GM18909 (cell line): ENCODE data around the gene PIGH.
A peak's percentile ranks its signal among the peaks of the same experiment; 100 is the strongest.
"Not testable (repeated sequence)": the region's sequence is repeated elsewhere in the genome, so short reads cannot be mapped to it uniquely, and the experiment has no call there.

Experiments
- ATAC-seq: cut with Tn5 transposase; IDR thresholded peaks from one replicate; pipeline ENCODE4 v1.9.1; 2021; ENCODE audit warnings: mild to moderate bottlenecking; ENCODE audit not compliant: unreplicated experiment, poor library complexity

PIGH gene, protein sequence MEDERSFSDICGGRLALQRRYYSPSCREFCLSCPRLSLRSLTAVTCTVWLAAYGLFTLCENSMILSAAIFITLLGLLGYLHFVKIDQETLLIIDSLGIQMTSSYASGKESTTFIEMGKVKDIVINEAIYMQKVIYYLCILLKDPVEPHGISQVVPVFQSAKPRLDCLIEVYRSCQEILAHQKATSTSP

DNA sequence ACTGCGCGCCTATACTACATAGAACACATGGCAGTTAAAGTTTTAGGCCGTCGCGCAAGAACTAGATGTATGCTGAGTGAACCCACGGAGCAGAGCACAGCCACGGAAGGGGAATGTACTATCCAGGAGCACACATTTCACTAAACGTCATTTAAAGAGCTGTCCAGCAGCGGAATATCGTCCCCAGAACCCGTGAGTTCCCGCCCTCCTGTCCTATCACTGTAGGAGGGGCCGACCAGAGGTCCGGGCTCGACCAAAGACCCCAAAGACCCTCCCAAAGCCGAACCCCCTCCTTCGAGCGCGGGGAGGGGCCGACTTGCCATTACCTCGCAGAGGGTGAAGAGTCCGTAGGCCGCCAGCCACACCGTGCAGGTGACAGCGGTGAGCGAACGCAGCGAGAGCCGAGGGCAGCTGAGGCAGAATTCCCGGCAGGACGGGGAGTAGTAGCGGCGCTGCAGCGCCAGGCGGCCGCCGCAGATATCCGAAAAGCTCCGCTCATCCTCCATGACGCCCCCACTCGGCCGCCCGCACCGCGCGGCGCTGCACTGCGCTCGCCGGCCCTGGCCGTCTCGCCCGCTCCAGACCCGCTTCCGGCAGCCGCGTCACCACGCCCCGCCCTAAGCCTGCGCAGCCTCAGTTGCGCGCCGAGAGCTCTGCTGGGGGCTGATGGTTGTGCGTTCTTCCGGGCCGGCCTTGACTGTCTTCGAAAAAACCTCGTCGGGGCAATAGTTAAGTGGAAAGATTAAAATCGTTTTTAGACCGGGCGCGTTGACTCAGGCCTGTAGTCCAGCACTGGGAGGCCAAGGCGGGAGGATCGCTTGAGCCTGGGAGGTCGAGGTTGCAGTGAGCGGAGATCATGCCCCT is at the start of gene PIGH:
PIGH (minus strand) TSS at position 571 of the 864 bp plus-strand sequence; CDS start at position 506, 65 bp downstream.
- peak; percentile 93 for ATAC-seq

DNA sequence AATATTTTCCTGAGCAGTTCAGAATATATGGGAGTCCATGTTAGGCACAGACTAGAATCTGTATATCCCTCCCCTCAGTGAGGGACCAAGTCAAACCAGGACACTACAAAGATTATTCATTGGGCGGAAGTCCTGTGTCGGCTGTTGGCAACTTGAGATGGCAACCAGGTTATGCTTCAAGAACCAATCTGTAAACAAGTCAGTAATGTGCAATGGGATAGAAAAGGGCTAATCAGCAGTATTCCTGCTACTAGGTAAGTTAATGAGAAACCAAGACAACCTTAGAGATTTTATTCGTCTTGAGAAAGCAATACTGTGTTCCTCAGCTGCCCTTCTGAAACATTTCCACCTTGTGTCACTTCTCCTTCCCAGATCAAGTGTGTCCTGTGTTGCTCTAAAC is 46.1 kb upstream of the PIGH start:
- ATAC-seq, result no peak

DNA sequence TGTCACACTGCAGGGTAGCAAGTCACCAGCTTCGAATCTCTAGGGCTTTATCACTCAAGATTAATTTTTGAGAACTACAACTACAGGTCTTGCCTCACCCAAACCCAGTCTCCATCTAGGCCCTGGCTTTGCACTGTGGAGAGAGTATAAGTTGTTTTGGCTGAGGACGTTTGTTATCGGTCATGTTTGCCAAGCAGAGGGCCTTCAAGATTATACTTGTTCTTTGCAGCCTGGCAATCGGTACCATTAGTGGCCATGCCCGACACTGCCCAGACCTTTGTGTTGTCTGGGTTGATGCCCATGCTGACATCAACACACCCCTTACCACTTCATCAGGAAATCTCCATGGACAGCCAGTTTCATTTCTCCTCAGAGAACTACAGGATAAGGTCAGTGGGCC is 45.3 kb upstream of the PIGH start:
- ATAC-seq, result no peak

DNA sequence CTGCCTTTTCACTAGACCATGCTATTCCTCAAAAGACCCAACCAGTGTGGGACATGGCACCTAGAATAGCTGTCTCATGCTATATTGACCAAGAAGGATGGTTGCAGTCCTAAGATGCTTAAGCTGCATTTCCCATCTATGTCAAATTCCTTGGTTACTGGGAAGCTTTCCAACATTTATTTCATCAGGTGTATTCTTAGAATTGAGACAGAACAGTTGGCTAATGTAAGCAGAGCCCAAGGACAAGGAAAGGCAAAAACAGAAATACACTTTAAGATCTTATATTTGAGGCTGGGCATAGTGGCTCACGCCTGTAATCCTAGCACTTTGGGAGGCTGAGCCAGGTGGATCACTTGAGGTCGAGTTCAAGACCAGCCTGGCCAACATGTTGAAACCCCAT is 44.4 kb upstream of the PIGH start:
- ATAC-seq, result no peak

DNA sequence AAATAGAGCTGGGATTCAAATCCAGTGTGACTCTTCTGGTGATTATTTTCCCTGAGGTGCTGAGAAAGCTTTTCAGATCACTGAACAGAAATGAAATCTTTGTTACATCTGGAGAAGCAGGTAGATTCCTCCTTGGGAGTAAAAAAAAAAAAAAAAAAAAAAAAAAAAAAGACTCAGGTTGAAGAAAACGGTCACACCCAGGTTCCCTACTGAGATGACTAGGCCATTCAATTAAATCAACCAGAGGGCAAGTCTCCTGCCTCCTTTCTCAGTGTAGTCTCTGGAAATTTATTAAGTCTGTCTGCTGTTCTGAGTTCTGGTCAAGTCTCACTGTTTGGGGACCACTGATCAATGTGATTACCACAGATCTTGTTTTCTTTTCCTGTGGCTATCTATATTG is 43.6 kb upstream of the PIGH start:
- ATAC-seq, result no peak

DNA sequence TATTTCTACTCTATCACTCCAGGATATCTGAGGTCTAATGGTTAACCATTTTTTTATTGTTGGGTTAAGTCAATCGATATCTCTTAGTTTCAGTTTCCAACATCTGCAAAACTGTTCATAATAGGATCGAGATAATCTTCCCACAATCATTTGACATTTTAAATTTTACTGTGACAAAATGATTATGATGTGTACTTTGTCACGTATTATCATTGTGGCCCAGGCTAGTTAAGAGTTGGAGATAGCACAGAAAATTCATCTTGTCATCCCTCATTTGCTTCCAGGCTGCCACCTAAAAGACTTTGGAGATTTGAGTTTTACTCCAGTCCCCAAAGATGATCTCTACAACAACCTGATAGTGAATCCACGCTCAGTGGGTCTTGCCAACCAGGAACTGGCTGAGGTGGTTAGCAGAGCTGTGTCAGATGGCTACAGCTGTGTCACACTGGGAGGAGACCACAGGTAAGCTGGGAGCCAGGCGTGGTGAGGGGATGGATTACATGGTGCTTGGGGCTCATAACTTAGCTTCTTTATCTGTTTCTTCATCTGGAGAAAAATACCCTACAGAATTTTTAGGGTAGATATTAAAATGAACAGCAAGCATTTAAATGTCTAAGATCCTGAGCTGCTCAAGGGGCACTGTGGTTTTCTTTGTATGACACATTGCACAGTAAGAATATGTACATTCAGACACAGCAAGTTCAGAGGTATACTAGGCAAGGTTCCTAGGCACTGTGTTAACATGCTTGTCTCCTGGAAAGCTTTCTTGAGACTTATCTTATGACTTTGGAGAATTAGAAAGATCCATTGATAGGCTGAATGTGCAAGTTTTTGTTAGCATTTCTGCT is 42.1 kb upstream of the PIGH start:
- ATAC-seq, result no peak

DNA sequence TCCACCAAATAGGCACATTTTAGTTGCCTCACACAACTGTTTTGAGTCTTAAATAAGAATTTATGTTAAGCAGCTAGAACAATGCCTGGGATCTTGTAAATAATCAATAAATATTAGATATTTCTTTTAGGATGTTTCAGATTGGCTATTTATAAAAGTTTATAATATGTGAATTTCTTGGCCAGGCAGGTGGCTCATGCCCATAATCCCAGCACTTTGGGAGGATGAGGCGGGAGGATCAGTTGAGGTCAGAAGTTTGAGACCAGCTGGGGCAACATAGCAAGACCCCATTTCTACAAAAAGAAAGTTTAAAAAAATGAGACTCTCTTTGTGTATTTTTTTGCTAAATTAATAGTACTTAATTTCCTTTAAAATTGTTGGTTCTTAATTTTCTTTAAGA is 41.4 kb upstream of the PIGH start:
- ATAC-seq, result no peak

DNA sequence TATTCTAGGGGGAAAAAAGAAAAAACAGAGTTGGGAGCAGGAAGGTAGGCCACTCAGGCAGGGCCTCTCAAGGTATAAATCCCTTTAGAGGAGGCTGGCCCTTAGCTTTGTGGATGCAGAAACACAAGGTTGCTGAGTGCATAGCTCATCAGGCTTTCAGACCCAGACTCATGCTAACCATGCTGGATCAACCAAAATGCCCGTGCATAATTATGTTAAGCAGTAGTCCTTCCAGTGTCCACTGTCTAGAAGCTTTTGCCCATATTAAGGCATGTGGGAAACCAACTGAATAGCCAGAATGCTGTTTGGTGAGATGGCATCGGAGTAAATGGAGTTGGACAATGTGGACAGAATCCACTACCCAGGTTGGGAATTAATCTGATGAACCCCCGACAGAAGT is 38.6 kb upstream of the PIGH start:
- no peak for ATAC-seq

DNA sequence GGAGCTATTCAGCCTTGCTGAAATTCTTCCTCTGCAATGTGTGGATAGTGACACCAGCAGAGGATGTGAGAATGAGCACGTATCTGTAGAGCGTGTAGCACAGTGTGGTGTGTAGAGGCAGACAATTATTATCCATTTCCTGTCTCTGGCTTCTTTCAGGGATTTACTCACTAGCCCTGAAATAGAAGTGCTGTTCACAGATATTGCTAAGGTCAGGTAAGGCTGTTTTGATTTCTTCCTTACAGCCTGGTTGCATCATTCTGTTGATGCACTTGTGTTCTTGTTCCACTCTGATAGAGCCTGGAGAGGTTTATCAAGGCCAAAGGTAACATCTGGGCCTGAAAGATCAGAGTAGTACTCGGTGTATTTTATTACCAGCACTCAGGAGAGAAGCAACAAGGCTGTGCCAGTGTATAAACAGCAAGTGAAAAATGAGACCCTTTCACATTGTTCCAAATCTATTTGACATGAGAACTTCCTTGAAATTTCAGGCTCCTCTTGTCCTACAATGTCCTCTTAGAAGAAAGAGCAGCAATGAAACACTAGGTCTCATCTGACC is 36.4 kb upstream of the PIGH start:
- ATAC-seq, result no peak

DNA sequence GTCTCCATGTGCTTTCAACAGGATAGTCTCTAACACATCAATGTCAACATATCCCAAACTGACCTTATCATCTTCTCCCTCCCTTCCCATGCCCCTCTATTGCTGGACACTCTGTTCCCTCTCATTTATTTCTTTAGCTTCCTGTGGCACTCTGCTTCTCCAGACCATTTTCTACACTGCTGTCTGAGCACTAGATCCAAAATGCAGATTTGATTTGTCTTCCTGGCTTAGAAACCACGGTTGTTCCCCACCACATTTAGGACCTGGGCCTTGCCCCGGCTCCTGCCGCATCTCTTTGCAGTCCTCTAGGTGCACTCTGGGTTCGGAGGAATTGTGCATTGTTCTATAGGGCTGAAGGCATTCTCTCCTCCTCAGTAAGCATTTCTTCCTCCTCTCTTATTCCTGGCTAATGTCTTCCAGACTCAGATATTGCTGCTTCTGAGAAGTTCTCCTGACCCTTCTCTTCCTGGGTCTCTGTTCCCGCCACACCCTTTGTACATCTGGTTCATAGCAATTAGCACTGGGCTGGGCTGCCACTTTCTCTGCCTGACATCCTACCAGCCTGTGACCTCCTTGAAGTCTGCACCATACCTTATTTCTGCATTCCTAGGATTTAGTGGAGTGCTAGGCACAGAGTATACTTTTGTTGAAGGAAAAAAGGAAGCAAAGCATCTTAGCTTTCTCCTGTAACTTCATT is 33.5 kb upstream of the PIGH start:
- ATAC-seq, result no peak

DNA sequence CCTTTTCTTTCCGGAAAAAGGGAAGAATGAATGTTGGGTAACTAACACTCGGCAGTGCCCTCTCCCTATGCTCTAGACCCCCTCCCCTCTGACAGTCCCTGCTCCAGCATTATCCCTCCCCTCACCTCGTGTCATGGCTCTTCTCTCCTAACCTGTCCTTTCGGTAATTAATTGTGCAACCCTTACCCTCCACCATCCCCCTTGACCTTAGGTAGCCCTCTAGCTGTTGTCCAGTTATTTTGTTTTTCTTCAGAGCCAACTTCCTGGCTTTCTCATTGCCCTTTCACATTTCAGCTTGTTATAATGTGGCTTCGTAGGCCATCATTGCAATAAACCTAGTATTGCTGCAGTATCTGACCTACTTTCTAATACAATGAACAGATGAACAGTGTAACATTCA is 30.9 kb upstream of the PIGH start:
- ATAC-seq, result no peak

DNA sequence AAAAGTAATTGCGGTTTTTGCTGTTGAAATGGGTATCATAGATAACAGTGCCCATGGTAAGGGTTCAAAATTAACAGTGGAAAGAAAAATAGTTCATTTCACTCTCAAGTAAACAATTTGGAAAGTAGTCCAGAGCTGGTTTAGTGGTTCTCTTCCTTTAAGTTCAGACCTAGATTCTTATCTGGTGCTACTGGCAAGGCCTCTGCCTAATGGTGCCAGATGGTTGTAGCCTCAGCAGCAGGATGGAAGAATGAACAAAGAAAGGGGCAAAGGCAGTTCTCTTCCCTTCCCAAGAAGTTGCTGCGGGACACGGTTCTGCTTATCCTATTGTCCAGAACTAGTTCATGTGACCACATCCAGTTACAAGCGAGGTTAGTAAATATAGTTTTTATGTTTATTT is 30.1 kb upstream of the PIGH start:
- no peak for ATAC-seq

DNA sequence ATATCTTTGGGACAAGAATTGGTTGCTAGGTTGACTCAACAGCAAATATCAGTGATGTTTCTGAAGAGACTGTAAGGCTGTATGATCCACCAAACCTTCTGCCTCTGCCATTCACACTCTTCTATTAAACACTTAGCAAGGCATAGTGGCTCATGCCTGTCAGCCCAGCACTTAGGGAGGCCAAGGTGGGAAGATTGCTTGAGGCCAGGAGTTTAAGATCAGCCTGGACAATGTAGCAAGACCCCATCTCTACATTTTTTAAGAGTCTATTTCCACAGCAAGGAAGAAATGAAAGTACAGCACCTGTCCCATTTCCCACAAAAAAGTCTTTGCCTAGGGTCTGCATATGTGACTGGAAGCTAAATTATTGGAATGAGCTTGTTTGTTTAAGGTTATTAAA is 27.5 kb upstream of the PIGH start:
- ATAC-seq, result no peak

DNA sequence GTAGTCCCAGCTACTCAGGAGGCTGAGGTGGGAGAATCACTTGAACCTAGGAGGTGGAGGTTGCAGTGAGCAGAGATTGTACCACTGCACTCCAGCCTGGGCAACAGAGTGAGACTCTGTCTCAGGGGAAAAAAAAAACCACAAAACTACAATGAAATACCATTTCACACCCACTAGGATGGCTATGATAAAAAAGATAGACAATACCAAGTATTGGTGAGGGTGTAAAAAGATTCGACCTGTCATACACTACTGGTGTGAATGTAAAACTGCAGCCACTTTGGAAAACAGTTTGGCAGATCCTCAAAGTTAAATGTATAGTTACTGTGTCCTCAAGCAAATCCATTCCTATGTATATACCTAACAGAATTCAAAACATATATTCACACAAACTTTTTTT is 26.1 kb upstream of the PIGH start:
- ATAC-seq, result not testable (repeated sequence)

DNA sequence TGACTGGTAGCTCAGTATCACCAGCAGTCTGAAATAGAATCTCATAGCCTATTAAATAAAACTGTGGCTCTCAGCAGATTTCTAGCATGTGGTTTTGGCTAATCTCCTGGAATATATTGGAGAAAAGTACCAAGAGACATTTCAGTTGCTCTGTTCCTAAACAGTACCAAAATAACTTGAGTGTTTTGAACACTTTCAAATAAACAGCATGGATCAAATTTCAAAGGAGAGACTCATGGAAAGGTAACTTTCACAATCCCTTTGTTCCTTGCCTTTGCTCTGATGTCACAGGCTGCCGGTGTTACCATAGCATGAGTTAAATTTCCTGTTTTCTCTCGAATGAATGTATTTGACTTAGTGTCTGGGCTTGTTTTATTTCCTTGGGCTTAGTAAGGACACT is 23.0 kb upstream of the PIGH start:
- ATAC-seq, result no peak

DNA sequence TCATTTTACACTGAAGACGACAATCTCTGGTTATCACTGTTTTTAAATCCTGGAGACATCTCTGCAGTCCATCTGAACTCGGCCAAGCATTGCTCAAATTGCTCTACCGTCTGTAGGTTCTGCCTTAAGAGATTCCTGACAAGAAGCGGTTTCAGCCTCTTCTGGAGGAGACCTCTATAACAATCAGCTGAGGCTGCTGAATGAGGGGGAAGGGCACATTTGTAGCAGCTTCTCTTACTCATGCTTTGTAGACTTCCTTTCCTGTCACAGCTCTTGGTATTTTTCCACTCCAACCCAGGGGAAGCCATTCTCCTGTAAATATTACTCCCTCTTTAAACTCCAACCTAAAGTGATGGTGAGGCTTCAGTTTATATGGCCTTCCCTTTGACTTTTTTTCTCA is 22.6 kb upstream of the PIGH start:
- ATAC-seq, result no peak

DNA sequence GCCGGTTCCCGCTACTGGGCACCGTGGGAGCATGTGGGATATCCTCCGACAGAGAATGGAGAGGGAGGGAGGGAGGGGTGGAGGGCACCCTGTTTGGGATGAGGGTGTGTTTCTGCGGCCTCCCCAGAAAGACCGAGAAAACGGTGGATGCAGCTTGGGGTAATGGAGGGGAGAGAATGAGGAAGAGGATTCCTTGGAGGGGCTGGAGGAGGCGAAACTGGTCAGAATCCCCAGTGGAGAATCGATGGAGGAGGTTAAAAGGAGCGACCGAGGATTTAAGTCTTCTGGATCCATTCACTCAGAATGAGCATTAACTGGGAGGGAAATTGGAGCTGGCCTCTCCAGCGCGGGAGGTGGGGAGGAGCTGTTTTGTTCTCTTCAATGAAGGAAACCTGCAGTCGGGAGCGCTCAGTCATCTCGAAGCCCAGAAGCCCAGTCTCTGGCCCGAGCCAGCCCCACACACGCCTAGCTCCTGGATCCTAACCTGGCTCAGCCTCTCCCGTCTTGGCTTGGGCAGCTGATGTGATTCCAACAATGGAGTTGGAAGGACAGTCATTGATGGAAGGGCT is 20.2 kb upstream of the PIGH start:
- ATAC-seq, result no peak

DNA sequence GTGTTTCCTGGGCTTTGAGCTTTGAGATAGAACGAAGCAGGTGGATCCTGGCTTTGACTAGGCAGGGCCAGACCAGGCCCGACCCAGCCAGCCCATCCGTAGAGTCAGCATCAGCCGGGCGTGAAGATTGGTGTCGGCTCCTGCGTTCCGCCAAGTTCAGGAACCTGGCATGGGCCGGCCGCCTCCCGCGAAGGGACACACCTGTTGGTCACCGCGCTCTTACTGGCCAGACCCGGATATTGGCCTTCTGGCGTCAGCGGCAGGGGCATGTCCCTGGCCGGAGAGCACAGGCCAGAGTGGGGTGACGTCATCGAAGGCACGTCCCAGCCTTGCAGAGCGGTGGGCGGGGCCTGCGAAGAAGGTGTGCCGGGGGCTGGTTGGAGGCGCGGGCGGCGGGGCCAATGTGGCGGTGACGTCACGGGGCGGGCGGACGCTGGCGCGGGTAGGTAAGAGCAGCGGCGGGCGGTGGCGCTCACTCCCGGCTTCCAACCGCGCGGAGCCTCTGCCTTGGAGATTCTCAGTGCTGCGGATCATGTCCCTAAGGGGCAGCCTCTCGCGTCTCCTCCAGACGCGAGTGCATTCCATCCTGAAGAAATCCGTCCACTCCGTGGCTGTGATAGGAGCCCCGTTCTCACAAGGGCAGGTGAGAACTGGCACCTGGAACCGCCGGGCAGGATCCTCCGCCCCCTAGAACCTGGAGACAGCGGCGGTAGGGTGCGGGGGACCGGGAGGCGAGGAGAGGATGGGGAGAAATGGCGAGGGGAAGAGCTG is 19.6 kb upstream of the PIGH start, which contains the start of gene ARG2:
ARG2 (plus strand) TSS at position 475 of the 771 bp plus-strand sequence; CDS start at position 533, 58 bp downstream.
- peak; percentile 93 for ATAC-seq

DNA sequence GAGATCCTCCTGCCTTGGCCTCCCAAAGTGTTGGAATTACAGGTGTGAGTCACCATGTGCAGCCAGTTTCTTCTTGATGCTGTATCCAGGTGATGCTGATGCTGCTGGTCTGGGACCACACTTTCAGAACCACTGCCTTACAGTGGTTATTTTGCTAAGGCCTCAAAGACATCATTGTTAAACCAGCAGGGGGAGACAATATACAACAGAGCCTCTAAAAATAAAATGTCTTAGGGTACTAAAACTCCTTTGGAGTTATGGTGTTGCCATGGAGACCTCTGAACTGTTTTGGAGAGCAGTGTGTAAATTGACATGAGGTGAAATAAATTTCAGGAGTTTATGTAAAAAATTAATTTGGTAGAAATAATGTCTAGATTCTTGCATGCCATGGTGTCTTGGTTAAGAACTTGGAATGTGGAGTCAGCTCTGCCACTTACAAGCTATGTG is 18.6 kb upstream of the PIGH start:
- no peak for ATAC-seq
